ENCODE results near the gene REXO1.

REXO1 gene

DNA sequence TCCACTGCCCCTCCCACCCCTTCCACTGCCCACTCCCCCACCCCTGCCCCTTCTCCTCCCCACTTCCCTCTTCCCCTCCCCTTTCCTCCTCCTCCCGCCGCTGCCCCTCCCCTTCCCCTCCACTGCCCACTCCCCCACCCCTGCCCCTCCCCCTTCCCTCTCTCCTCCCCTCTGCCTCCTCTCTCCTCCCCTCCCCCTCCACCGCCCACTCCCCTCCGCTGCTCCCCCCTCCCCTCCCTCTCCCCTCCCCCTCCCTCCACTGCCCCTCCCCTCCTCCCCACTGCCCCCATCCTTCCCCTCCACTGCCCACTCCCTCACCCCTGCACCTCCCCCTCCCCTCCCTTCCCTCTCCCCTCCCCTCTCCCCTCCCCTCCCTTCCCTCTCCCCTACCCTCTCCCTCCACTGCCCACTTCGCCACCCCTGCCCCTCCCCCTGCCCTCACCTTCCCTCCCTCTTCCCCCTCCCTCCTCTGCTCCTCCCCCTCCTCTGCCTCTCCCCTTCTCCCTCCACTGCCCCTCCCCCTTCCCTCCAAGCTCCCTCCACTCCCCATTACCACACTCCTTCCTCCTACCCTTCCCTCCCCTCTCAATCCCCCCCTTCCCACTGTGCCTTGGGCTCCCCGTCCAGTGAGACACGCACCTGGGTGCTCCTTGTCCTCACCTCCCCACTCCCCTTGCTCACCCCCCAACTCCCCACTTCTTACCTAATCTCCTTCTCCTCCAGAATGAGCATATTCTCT lies 58.1 kb downstream of the REXO1 start:
- no peak for DNase-seq

GRCh38 chr19:1789261-1790041 lies 58.8 kb downstream of the REXO1 start:
- no peak for DNase-seq

GRCh38 chr19:1787116-1787515 lies 61.2 kb downstream of the REXO1 start:
- DNase-seq = no peak

- DNase-seq = no peak
These were observed 61.6 kb downstream of the REXO1 start for GRCh38 chr19:1786668-1787067.

DNA sequence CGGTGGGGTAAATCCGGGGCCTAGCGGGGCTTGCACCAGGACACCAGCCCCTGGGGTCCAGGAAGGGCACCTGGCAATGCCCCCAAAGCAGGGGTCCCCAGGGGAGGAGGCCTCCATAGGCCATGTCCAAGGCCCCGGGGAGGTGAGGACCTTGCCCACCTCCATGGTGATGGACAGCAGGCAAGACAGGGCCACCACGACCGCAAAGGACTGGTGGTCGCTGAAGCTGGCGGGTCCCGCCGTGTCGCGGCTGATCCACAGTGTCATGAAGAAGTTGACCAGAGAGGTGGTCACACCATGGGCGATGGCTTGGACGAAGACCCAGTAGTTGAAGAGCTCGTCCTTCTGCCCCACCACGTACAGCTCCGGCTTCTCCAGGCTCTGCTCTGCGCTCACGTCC lies 63.0 kb downstream of the REXO1 start:
- DNase-seq = no peak

DNA sequence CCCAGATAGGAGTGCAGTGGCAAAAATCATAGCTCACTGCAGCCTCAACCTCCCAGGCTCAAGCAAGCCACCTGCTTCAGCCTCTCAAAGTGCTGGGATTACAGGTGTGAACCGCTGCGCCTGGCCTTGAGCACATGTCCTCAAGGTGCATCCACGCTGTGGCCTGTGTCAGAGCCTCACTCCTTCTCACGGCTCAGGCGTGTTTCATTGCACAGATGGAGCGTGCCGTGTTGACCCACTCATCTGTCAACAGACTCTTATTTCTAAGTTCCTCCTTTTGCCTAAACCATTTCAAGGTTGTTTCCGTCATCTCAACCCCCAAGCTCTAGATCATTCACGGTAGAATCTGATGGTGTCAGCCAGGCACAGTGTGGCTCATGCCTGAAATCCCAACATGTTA lies 64.4 kb downstream of the REXO1 start:
- DNase-seq = no peak

DNA sequence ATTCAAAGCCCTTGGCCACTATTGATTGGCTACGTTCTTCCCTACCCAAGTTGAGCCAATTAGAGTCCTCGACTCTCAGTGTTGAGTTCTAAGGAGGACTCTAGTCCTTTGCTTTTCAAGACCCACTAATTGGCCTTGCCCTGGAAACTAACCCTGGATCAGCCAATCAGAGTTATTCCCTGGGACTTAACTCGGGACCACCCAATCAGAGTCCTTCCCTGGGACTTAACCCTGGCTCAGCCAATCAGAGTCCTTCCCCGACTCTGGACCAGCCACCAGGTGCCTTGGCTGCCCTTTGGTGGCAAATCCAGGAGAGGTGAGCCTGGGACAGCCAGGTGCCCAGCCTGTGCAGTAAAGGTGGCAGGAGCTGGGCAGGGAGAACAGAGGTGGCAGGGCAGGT lies 64.9 kb downstream of the REXO1 start:
- no peak for DNase-seq

- no peak for DNase-seq
These were observed 65.8 kb downstream of the REXO1 start for GRCh38 chr19:1782521-1782920.

DNA sequence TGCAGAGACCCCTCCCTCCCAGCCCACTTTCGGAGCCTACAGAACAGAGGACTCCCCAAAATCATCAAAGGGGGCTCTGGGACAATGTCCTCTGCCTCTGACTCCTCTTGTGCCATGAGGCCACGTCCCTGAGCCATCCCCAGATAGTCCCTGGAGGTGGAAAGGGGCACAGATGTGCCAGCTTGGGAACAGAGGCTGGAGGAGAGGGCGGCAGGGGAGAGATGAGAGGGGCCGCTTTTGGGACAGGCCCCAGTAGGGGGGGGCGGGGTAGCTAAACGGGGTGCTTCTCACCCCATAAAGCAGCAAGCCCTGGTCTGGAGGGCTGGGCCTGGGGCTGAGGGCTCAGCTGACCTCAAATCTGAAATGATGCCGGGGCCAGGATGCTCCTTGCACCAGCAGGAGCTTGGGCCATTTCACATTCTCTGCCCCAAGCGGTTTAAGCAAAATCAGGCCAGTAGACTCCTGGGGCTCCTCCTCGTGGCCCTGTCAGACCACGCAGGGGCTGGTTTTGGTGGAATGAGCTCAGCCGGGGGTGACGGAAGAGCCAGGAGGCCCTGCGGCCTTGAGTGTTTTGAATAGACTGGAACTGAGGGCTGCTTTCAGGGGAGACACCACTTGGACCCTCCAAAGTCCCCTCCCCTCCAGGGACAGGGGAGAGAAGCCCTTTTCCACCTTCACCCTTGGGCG lies 67.9 kb downstream of the REXO1 start:
- DNase-seq = no peak

- no peak for DNase-seq
These were observed 68.7 kb downstream of the REXO1 start for GRCh38 chr19:1779574-1779973.

DNA sequence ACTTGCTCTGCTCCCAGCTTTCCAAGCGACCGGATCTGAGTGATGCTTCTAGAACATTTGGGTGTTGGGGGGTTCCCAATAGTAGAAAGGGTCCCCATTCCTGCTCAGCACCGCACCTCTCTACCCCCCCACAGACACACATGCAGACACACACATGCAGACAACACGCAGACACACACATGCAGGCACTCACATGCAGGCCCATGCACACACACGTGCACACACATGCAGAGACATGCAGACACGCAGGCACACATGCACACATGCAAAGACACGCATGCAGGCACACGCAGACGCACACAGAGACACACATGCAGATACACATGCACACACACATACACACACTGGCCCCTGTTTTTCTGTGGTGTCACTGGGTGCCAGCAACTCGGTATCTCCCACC lies 71.1 kb downstream of the REXO1 start:
- DNase-seq = no peak

DNA sequence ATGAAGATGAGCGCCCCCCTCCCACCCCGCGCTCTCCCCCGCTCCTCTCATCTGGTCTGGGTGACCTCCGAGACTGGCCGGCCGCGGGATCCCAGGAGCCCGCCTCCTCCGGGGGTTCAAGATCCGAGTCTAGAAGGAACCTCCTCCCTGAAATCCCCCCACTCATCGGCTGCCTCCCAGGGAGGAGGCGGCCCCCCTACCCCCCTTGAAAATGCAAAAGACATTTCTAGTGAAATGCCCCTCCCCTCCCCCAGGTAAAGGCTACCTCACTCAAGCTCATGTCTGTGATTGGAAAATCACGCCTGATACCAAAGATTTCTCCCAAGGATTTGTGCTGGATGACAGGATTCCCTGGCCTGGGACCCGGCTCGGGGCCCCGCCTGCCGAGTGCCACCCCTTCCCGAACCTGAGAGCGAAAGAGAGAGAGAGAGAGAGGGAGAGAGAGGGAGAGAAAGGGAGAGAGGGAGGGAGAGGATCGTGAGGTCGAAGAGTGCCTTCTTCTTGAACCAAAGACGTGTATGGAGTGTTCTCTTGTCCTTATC lies 71.6 kb downstream of the REXO1 start:
- DNase-seq = no peak

GRCh38 chr19:1775951-1776605 lies 72.2 kb downstream of the REXO1 start:
- DNase-seq = no peak

DNA sequence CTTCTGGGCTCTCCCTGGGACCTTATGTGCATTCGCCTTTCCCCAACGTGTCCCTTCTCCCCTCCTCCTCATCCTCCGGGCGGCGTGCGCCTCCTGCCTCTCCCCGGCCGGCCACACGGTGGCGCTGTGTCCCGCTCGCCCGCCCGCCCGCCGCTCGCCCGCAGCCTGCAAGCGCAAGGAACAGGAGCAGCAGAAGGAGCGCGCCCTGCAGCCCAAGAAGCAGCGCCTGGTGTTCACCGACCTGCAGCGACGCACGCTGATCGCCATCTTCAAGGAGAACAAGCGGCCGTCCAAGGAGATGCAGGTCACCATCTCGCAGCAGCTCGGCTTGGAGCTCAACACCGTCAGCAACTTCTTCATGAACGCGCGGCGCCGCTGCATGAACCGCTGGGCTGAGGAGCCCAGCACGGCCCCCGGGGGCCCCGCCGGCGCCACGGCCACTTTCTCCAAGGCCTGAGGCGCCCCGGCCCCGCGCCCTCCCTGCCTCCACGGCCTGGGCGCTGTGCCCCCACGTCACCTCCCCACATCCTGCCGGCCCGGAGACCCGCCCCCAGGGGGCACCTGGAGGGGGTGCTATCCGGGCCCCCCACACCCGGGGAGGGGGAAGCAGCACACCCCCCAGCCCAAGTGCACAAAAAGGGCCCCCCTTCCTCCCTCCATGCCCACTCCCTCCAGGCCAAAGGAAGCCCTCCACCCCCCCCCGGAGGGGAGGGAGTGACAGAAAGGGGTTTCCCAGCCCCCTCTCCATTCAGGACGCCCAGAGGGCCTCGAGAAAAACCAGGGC lies 73.1 kb downstream of the REXO1 start:
- no peak for DNase-seq

GRCh38 chr19:1773184-1773583 lies 75.1 kb downstream of the REXO1 start:
- no peak for DNase-seq

DNA sequence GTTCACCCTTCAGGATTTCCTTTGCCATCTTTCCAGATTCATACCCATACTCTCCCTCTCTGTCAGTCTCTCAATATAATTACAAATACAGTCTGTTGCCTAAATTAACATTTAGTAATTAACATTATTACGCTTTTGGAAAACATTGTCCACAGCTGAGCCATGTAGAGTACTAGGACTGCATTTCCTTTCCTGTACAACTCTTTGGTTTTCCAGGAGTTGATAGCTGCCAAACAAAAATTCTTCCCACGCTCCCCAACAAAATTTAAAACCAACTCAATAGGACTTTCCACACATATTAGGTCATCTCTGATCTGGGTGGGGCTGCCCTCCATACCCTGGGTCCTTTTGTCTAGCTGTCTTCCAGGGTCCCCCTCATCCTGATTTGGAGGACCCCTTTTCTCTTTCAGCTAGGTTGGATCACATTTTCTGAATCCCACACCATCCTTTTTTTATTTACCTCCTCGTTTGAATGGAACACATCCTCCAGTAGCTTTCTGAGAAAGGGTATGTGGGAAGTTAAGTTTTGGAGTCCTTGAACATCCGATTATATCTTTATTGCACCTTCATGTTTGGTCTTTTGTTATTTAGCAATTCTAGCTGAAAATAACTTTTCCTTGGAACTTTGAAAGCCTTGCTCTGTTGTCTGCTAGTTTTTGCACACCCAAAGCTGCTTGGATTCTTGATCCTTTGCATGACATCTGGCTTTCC lies 77.3 kb downstream of the REXO1 start:
- no peak for DNase-seq

DNA sequence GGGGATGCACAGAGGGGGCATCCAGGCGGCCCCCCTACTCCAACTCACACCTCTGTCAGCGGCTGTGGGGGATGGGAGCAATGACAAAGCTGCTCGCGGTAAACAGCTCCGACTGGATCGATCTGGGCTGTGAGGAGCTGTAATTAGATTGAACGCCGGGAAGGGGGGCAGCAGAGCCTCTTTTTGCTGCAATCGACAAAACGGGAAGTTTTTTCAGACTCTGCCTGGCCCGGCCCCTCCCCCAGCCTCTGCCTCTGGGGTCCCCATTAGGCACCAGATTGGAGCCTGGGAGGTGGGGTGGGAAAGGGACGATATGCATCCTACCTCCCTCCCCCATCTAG lies 78.7 kb downstream of the REXO1 start:
- no peak for DNase-seq

DNA sequence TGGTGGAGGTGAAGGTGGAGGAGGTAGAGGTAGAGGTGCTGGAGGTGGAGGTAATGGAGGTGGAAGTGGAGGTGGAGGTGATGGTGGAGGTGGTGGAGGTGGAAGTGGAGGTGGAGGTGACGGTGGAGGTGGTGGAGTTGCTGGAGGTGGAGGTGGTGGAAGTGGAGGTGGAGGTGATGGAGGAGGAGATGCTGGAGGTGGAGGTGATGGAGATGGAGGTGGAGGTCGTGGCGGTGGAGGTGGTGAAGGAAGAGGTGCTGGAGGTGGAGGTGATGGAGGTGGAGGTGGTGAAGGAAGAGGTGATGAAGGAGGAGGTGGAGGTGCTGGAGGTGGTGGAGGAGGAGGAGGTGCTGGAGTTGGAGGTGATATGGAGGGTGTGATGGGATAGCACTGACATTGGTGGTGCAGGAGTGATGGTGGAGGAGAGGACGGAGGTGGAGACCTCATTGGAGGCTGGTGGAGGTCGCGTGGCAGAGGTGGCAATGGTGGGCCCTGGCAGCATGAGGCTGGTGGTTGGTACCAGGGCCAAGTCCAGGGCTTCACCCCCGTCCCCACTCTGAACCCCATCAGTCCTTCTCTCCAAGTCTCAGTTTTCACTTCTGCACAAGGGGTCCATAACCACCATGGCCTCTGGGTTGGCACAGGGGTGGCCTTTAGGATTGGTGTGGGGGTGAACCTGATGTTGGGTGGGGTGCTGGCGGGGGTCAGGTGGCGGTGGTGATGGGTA lies 79.2 kb downstream of the REXO1 start:
- DNase-seq = no peak

DNA sequence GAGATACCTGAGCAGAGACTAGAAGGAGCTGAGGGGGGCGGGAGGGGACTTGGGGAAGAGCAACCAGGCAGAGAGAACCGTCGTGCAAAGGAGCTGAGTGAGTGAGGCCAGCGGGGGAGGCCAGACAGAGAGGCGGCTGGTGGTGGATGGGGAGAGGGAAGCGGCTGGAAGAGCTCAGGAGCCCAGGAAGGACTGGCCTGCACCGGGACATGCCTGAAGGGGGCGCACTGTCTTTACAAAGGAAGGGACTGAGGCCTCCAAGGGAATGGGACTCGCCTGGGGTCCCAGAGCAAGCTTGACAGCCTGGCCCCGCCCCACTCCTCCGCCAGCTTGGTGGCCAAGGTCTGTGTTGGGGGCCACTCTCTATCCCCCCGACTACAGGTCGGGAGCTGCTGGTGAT lies 80.0 kb downstream of the REXO1 start:
- no peak for DNase-seq

GRCh38 chr19:1767464-1767933 lies 80.8 kb downstream of the REXO1 start:
- DNase-seq = no peak

DNA sequence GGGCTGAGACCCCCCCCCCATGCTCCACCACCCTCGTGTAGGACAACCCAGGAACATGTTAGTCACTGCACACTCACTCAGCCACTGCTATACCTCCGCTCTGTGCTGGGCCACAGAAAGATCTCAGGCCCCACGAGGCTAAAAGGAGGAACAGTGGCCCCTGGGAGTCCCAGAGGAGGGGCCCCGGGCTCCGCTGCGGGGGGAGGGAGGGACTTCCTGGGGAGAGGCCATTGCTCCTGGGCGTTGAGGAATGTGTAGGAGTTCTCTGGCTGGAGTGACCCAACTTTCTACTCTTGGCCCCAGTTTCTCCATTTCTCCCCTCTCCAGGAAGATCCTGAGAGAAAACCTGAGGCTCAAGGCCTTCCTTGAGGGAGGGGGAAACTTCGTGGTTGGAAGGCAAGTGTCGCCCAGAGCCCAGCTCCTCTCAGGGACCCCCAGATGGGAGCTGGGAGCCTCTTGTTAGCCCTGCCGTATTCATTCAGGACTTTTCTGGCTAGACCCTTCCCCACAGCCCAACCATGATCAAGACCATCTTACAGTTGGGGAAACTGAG lies 81.4 kb downstream of the REXO1 start:
- DNase-seq = no peak
